HCT116 (cell line): ENCODE measurements around the gene TEX9.

Experiments
- CTCF ChIP-seq, 3 experiments: fragments of 200-600 bp in 1 of 3; sonication (generic) in 1 of 3; IDR thresholded peaks in 2 of 3; conservative IDR thresholded peaks in 1 of 3; 2 replicates each; pipeline ENCODE4 v1.5.1; 2012 to 2017; ENCODE audit warnings: low read depth in 2 of 3, low read length in 2 of 3, antibody characterized with exemption in 1 of 3, borderline replicate concordance in 1 of 3, control low read depth in 1 of 3, mild to moderate bottlenecking in 1 of 3, mixed read lengths in 1 of 3, mixed run types in 1 of 3, moderate library complexity in 1 of 3; ENCODE audit not compliant: insufficient read depth in 1 of 3
- EGR1 ChIP-seq: IDR thresholded peaks from 2 replicates; pipeline ENCODE4 v1.6.1; 2012; ENCODE audit warnings: low read depth
- EZH2 ChIP-seq: fragments of 200-600 bp; sonication (generic); IDR thresholded peaks from 2 replicates; pipeline ENCODE4 v1.6.1; 2017; ENCODE audit warnings: antibody characterized with exemption, mixed run types
- EZH2phosphoT487 ChIP-seq: fragments of 200-600 bp; IDR thresholded peaks from 2 replicates; pipeline ENCODE4 v1.6.1; 2018; ENCODE audit warnings: antibody characterized with exemption, borderline replicate concordance
- POLR2AphosphoS5 ChIP-seq: IDR thresholded peaks from 2 replicates; pipeline ENCODE4 v1.6.1; 2011; ENCODE audit warnings: mild to moderate bottlenecking, low read depth, low read length, moderate library complexity
- SP1 ChIP-seq: IDR thresholded peaks from 2 replicates; pipeline ENCODE4 v1.6.1; 2012; ENCODE audit warnings: low read depth
- TF ChIP-seq, protein P1 (sequence below): IDR thresholded peaks from 2 replicates; pipeline ENCODE4 v1.6.1; 2012

DNA sequence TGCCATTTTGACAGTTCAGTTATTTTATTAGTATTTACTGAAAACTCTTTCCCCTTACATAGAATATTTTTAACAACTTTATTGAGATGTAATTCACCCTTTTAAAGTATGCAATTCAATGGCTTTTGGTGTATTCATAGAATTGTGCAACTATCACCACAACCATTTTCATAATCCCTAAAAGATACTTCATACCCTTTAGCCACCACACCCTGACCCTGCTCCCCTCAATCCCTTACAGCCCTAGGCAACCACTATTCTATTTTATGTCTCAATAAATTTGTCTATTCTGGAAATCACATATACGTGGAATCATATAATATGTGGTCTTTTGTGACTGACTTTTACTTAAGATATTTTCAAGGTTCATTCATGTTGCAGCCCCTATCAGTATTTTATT is 29.7 kb downstream of the TEX9 start:
- TF ChIP-seq EZH2 (no peak), CTCF (IDR thresholded peaks at IDR 0.05 in 2 of 3, conservative IDR thresholded peaks at IDR 0.05 in 1 of 3; ENCODE audit: borderline replicate concordance in 1 of 3, insufficient read depth in 1 of 3, low read depth in 2 of 3, low read length in 2 of 3) (no peak), EZH2phosphoT487 (no peak), POLR2AphosphoS5 (no peak), EGR1 (no peak), SP1 (no peak)
- TF ChIP-seq, protein P1, sequence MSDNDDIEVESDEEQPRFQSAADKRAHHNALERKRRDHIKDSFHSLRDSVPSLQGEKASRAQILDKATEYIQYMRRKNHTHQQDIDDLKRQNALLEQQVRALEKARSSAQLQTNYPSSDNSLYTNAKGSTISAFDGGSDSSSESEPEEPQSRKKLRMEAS = no peak
